Brain microvascular endothelial cell (primary cell): Measurements from ENCODE around the gene AFG1L.
"Not testable (repeated sequence)": the region's sequence is repeated elsewhere in the genome, so short reads cannot be mapped to it uniquely, and the experiment has no call there.

Experiments used
- DNase-seq: peaks from one replicate; pipeline ENCODE4 v3.0.0-alpha.2; 2020
- H3K27ac ChIP-seq: fragments of 250-450 bp; sonication (Bioruptor Pico); 2 replicates; pipeline ENCODE4 v1.5.1; 2020; ENCODE audit warnings: mild to moderate bottlenecking, moderate library complexity
- H3K27me3 ChIP-seq: fragments of 250-450 bp; sonication (Bioruptor Pico); replicated peaks from 2 replicates; pipeline ENCODE4 v1.5.1; 2020; ENCODE audit warnings: mild to moderate bottlenecking
- H3K36me3 ChIP-seq: fragments of 250-450 bp; sonication (Bioruptor Pico); replicated peaks from 2 replicates; pipeline ENCODE4 v1.5.1; 2020; ENCODE audit warnings: mild to moderate bottlenecking
- H3K4me3 ChIP-seq: 2 replicates; pipeline ENCODE4 v1.5.1; 2011; ENCODE audit warnings: low read depth, mild to moderate bottlenecking, control low read depth, low read length, moderate library complexity
- in situ Hi-C: cut with HindIII; loops from 2 replicates; pipeline ENCODE4 v1.10.0; 2017; ENCODE audit warnings: low sequenced_read_pairs, low pct_ligation_motif_present
- TF ChIP-seq, protein P1 (sequence below): IDR thresholded peaks from 2 replicates; pipeline ENCODE4 v1.5.1; 2011; ENCODE audit warnings: low read depth, mild to moderate bottlenecking, moderate library complexity, low read length, control low read depth, inconsistent platforms; ENCODE audit errors: missing control alignments

The AFG1L gene

DNA sequence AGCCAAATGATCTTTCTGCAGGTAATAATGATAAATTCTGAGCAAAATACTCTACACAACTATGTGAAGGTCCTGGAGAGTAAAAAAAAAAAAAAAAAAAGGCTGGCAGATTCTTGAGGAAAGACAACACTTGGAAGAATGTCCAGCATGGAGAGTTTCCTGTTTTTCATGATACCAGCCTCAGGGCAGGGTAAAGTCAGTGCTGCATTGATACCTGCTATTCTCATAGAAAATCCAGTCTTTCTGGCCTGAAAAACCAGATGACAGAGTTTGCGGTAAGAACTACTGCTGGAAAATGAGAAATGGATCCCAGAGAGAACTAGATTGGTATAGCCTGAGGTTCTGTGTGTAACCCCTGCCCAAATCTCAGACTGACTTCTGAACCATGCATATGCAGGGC is 89.1 kb downstream of the AFG1L start:
- DNase-seq, result no peak
- TF ChIP-seq, protein P1, sequence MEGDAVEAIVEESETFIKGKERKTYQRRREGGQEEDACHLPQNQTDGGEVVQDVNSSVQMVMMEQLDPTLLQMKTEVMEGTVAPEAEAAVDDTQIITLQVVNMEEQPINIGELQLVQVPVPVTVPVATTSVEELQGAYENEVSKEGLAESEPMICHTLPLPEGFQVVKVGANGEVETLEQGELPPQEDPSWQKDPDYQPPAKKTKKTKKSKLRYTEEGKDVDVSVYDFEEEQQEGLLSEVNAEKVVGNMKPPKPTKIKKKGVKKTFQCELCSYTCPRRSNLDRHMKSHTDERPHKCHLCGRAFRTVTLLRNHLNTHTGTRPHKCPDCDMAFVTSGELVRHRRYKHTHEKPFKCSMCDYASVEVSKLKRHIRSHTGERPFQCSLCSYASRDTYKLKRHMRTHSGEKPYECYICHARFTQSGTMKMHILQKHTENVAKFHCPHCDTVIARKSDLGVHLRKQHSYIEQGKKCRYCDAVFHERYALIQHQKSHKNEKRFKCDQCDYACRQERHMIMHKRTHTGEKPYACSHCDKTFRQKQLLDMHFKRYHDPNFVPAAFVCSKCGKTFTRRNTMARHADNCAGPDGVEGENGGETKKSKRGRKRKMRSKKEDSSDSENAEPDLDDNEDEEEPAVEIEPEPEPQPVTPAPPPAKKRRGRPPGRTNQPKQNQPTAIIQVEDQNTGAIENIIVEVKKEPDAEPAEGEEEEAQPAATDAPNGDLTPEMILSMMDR, result no peak
- Histone ChIP-seq H3K4me3 (no peak overlapping the region), H3K36me3 (no peaks in the 10 kb centered on the region), H3K27me3 (no peaks in the 10 kb centered on the region), H3K27ac (no peak overlapping the region)
- in situ Hi-C loops, result no loop called here

DNA sequence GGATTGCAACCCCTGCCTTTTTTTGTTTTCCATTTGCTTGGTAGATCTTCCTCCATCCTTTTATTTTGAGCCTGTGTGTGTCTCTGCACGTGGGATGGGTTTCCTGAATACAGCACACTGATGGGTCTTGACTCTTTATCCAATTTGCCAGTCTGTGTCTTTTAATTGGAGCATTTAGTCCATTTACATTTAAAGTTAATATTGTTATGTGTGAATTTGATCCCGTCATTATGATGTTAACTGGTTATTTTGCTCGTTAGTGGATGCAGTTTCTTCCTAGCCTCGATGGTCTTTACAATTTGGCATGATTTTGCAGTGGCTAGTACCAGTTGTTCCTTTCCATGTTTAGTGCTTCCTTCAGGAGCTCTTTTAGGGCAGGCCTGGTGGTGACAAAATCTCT is 94.3 kb downstream of the AFG1L start:
- H3K4me3 ChIP-seq, in situ Hi-C loops, DNase-seq, H3K36me3 ChIP-seq, H3K27me3 ChIP-seq, H3K27ac ChIP-seq: not testable (repeated sequence)

DNA sequence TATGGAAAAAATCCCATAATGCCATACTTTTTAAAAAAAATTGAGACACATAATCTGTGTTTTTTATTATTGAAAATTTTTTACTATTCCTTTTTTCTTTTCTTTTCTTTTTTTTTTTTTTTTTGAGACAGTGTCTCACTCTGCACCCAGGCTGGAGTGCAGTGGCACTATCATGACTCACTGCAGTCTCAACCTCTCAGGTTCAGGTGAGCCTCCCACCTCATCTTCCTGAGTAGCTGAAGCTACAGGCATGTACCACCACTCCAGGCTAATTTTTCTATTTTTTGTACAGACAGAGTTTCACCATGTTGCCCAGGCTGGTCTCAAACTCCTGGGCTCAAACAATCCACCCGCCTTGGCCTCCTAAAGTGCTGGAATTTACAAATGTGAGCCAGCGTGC is 100.4 kb downstream of the AFG1L start:
- no peak overlapping the region for H3K4me3 ChIP-seq
- in situ Hi-C loops, result no loop called here
- H3K36me3 ChIP-seq, result no peaks in the 10 kb centered on the region
- TF ChIP-seq, protein P1, result no peak
- no peaks in the 10 kb centered on the region for H3K27me3 ChIP-seq
- no peak overlapping the region for H3K27ac ChIP-seq
- no peak for DNase-seq

DNA sequence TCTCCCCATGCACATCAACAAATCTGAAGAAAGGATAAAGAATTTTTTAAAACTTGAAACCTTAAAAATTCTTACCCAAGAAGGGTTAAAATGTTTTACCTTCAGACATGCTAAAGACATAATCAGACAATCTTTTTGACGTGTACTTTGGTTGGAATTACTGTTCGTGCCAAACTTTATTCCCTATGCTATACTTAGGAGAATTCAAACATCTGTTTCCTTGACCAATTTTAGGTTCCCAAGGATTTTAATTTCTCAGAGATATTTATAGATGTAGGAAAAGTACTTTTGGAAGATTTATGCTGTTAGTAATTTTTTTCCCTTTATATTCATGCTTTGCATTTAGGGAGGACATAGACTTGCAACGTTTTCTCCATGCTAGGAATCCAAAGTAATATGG is 108.4 kb downstream of the AFG1L start:
- in situ Hi-C loops, result no loop called here
- no peak for DNase-seq
- TF ChIP-seq, protein P1, result no peak
- H3K27ac ChIP-seq, result no peak overlapping the region
- no peaks in the 10 kb centered on the region for H3K27me3 ChIP-seq
- H3K4me3 ChIP-seq, result no peak overlapping the region
- no peaks in the 10 kb centered on the region for H3K36me3 ChIP-seq

DNA sequence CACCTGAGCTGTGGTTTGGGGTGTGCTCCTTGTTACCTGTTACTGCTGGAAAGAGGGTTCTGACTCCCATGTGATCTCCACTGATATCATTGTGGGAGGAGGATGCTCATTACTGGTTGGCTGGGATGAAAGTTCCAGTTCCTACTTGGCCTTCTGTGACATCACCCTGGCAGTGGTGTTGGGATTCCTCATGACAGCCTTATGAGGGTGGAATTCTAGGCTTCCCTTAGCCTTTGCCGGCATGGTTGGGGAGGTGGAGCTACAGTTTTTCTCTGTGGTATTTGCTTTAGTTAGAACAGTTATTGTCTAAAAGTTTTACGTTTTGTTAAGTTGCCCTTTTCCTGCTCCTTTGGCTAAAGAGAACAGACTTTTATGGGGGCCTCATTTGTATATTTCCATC is 112.1 kb downstream of the AFG1L start:
- DNase-seq, result no peak
- Histone ChIP-seq H3K27me3 (no peaks in the 10 kb centered on the region), H3K4me3 (no peak overlapping the region), H3K36me3 (no peaks in the 10 kb centered on the region), H3K27ac (no peak overlapping the region)
- in situ Hi-C loops, result no loop called here
- TF ChIP-seq, protein P1, result no peak

DNA sequence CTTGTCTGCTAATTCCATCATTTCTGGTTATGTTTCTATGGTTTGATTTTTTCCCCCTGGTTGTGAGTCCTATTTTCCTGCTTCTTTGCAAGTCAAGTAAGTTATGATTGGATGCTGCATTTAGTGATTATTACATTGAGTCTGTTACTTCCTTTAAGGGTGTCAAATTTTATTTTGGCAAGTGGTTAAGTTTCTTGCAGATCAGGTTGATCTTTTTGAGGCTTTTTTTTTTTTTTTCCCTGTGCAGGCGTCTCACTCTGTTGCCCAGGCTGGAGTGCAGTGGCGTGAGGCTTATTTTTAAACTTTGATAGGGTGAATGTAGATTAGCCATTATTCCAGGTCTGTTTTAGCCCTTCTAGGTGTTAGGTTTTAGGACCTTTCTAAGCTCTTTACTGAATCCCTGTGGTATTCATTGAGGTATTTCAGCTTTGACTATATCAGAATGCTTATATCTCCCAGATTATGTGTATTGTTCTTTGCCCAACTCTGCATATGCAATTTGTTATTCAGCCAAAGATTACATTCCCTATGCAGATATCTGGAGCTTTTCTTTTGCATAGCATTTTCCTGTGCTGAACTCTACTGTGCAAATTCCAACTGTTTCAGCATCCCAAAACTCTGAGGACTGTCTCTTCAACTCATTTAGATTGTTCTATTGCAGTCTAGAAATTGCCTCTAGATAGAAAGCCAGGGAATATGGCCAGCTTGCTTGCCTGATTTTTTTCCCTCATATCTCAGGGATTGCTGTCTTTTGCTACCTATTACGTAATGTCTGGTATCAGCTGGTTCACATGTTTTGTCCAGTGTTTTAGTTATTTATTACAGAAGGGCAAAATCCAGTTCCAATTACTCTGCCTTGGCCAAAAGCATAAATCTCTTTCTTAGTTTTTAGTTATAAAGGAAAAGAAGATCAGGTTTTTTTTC is 113.3 kb downstream of the AFG1L start:
- H3K36me3 ChIP-seq, result no peaks in the 10 kb centered on the region
- no peak for DNase-seq
- in situ Hi-C loops, result no loop called here
- no peaks in the 10 kb centered on the region for H3K27me3 ChIP-seq
- TF ChIP-seq, protein P1, result no peak
- no peak overlapping the region for H3K4me3 ChIP-seq
- H3K27ac ChIP-seq, result no peak overlapping the region
